NOMO-1 treated with DMSO at 0.1 percent for 48 hours (cell line): Measurements from ENCODE around the gene NR6A1.
A peak's percentile ranks its signal among the peaks of the same experiment; 100 is the strongest.

Source experiments
- DNase-seq: peaks from one replicate; lab custom pipeline; 2025; ENCODE audit not compliant: unreplicated experiment; lab: John Stamatoyannopoulos, UW

NR6A1 gene

GRCh38 chr9:124662561-124662960 lies 108.5 kb downstream of the NR6A1 start:
- no peak for DNase-seq

GRCh38 chr9:124661271-124661670 lies 109.8 kb downstream of the NR6A1 start:
- DNase-seq, result no peak

GRCh38 chr9:124660341-124660801 lies 110.7 kb downstream of the NR6A1 start:
- peak; percentile 16 for DNase-seq

- DNase-seq, result peak; percentile 65
Observed at GRCh38 chr9:124659099-124659659, 111.9 kb downstream of the NR6A1 start.

- DNase-seq, result peak; percentile 87
Observed at GRCh38 chr9:124658165-124659017, 112.7 kb downstream of the NR6A1 start.

- DNase-seq, result no peak
Observed at GRCh38 chr9:124657516-124657915, 113.6 kb downstream of the NR6A1 start.

- DNase-seq, result peak; percentile 53
Observed at GRCh38 chr9:124654431-124654830, 116.7 kb downstream of the NR6A1 start.

- no peak for DNase-seq
Observed at GRCh38 chr9:124652615-124653393, 118.3 kb downstream of the NR6A1 start.

GRCh38 chr9:124652203-124652602 lies 118.9 kb downstream of the NR6A1 start:
- no peak for DNase-seq

- DNase-seq, result no peak
Observed at GRCh38 chr9:124645274-124645673, 125.8 kb downstream of the NR6A1 start.

- no peak for DNase-seq
Observed at GRCh38 chr9:124639637-124640036, 131.5 kb downstream of the NR6A1 start.

- DNase-seq, result no peak
Observed at GRCh38 chr9:124635285-124635684, 135.8 kb downstream of the NR6A1 start.

GRCh38 chr9:124632077-124632621 lies 139.0 kb downstream of the NR6A1 start:
- DNase-seq, result no peak

GRCh38 chr9:124631326-124631725 lies 139.8 kb downstream of the NR6A1 start:
- DNase-seq, result no peak

- DNase-seq, result peak; percentile 11
Observed at GRCh38 chr9:124629600-124629999, 141.5 kb downstream of the NR6A1 start.

GRCh38 chr9:124628741-124629140 lies 142.4 kb downstream of the NR6A1 start:
- no peak for DNase-seq

GRCh38 chr9:124626276-124626675 lies 144.8 kb downstream of the NR6A1 start:
- DNase-seq, result no peak

GRCh38 chr9:124625087-124625486 lies 146.0 kb downstream of the NR6A1 start:
- no peak for DNase-seq

GRCh38 chr9:124624735-124624992 lies 146.4 kb downstream of the NR6A1 start:
- DNase-seq, result no peak

- no peak for DNase-seq
Observed at GRCh38 chr9:124623966-124624734, 147.0 kb downstream of the NR6A1 start.

- no peak for DNase-seq
Observed at GRCh38 chr9:124622882-124623281, 148.2 kb downstream of the NR6A1 start.
